Activated CD4-positive, alpha-beta T cell treated with anti-CD3 and anti-CD28 coated beads, Interleukin-2, Interleukin-4, amounts not matched to agents 100 ng/mL and 50 ng/mL, durations not matched to agents 16 hours and 8 hours (primary cell): ENCODE data around the gene OR4C5.
"Not testable (repeated sequence)": the region's sequence is repeated elsewhere in the genome, so short reads cannot be mapped to it uniquely, and the experiment has no call there.

Experiments used
- DNase-seq: peaks from one replicate; pipeline ENCODE4 v3.0.0-alpha.2; 2020; ENCODE audit warnings: low spot score

Gene OR4C5

DNA sequence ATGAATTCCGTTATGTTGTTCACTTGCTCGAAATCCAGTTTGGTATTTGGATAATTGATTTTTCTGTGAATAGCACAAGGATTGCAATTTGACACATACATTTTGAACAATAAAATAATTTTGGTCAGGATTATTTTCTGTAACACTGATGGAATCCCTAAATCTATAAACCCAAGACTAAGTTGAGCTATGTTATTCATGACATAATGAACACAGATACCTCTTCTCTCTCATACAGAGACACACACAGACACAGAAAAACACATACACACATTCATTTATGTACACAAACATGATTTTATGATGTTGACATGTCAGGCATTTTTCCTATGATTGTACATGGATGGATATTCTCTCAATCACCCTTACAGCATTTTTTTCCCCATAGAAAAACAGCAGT, at the start of gene OR4C5:
OR4C5 (minus strand) TSS at position 101 of the 400 bp plus-strand sequence; CDS start at position 101, 0 bp downstream.
- DNase-seq: no peak

DNA sequence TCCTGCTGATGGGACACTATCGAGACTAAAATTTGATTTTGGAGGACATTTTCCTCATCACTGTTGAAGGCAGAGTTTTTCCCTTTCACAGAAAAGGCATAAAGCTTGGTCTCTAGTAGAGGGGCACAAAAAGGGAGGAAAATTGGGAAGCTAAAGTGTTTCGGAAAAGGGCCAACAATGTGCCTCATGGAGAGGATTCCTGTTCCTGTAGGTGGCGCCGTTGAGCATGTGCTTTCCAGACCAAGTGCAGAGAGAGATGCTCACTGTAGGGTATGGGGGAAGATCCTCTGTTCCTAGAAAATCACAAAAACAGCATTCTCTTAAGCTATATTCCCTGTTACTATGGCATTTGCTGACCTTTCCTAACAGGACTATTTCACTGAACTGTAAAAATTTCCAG, 18.4 kb upstream of the OR4C5 start:
- DNase-seq: no peak

DNA sequence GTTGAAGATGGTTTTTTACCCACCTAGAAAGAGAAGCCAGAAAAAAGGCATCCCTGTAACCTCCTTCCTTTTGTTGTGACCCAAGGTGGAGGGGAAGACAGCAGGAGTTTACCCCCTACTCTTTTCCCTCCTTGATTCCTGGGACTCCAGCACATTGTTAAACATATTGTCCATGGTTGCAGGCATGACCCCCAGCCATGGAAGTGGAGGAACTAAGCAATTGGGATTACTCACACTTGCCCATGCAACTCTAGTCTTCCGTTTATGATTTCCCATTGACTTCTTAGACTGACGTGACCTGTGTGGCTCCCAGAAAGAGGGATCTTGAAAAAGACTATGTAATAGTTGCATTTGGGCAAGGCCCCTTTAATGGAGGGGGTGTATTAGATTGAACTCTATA, 17.9 kb upstream of the OR4C5 start:
- not testable (repeated sequence) for DNase-seq

DNA sequence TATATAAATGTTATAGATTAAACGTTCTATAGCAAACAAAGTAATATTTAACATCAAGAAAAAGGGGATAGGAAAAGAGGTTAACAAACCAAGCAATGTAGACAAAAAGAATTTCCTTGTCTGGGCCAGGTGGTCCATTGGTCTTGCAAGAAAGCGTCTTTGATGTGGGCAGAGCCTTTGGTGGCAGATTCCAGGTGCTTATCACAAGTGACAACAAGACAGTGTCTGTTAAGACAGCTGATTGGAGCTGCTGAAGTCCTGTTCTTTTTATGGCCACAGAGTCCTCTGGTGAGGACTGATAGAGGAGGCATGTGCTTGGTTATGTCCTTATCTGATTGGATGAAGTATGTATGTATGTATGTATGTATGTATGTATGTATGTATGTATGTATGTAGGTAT, 5.0 kb downstream of the OR4C5 start:
- DNase-seq: not testable (repeated sequence)

DNA sequence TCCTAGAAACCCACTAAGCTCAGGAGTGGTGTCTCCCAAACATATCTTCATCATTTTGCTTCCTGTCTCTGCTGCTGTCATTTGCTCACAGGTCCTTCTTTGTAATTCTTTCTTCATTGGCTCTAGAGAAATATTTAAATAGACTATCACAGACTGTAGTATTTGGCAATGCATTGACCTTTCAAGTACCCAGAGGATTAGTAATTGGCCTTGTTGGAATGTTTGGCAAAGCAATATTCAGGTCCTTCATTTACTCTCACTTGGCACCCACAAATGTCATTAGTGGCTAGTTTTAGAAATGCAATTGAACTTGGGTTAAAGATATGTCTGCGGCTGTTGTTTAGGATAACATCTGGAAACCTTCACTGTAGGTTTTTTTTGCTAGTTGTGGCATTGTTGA, 11.6 kb downstream of the OR4C5 start:
- no peak for DNase-seq

DNA sequence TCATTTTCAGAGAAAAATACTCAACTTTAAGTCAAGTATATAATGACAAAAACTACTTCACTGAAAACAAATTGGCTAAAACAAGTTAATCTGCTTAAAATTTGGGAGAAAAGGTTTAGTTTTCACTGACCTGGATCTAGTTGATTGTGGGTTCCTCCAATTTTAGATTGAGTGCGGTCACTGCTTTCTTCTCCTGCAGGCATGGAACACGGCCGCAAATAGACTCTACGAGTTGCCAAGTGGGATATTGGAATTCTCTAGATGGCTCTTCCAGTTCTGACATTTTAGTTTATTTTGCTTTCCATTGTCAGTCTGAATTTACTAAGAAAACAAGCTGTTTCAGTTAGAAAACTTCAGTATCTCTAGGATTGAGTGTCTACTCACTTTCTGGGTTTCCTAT, 12.3 kb downstream of the OR4C5 start:
- no peak for DNase-seq

DNA sequence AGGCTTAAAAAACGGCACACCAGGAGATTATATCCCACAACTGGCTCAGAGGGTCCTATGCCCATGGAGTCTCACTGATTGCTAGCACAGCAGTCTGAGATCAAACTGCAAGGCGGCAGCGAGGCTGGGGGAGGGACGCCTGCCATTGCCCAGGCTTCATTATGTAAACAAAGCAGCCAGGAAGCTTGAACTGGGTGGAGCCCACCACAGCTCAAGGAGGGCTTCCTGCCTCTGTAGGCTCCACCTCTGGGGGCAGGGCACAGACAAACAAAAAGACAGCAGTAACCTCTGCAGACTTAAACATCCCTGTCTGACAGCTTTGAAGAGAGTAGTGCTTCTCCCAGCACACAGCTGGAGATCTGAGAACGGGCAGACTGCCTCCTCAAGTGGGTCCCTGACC, 20.0 kb downstream of the OR4C5 start:
- not testable (repeated sequence) for DNase-seq

DNA sequence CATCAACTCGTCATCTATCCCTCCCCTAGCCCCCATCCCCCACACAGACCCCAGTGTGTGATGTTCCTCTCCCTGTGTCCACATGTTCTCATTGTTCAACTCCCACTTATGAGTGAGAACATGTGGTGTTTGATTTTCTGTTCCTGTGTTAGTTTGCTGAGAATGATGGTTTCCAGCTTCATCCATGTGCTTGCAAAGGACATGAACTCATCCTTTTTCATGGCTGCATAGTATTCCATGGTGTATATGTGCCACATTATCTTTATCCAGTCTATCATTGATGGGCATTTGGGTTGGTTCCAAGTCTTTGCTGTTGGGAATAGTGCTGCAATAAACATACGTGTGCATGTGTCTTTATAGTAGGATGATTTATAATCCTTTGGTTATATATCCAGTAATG, 23.8 kb downstream of the OR4C5 start:
- not testable (repeated sequence) for DNase-seq

DNA sequence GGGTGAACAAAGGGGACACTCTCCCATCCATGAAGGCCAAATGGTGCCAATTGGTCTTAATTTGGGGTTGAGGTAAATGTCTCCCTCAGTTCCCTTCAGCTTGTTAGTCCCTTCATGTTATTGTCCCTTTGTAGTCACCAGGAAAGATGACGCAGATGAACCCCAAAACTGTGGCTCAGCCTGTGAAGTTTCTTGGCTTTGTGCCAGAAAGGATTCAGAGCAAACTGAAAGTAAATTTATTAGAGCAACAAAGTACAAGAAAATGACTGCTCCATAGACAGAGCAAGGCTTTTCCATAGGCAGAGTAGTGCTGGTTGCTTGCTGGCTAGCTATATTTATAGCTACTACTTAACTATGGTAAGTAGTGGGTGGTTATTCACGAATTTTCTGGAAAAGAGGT, 24.8 kb downstream of the OR4C5 start:
- DNase-seq: no peak

DNA sequence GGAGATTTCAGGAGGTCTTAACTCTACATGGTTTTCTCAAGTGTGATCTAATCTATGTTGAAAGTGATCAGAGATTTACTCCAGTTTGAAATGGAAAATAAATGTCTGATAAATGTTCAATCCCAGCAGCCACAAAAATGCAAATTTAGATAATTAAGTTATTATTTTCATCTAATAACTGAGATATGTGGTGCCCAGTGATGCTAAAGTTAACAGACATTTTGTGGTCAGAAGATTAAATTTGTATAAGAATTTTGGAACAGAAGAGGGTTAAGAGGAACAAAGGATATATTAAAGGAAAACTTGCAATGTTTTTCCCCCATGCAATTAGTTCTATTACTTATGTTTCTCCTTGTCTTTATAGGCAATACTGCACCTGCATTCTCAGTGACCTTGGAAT, 41.6 kb downstream of the OR4C5 start, which contains the start of gene OR4C3:
OR4C3 (plus strand) TSS at position 301 of the 400 bp plus-strand sequence. CDS start 102 bp downstream, outside the sequence.
- not testable (repeated sequence) for DNase-seq

DNA sequence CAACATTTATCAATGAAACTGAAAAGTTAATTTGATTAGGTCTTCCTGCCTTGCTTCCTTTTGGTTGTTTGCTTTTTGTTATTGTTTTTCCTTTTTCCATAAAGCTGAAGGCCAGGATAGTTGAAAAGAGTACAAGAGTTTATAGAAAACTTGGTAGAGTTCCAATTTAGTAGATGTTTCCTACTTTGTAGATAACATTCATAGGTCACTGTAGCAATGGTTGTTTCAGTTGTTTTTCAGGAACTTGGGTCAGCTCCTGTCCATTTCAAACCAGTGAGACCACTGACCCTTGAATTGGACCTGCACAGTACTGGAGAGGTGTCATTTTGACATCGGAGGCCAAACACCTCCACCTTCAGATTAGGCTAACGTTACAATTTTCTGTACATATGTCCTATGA, 46.5 kb downstream of the OR4C5 start:
- not testable (repeated sequence) for DNase-seq
